Uterus (tissue), 4 donors: ENCODE measurements around the gene ZNF66. TPM values are rescaled to one million over a fixed set of nuclear protein-coding genes. Genes with fewer than 3 reads are reported as not detected.

Experiments used
- DNase-seq, 2 donors: peaks; one replicate each; pipeline ENCODE4 v3.0.0-alpha.2; 2019 to 2020
- H3K27ac ChIP-seq, 2 donors: fragments of 200-600 bp; sonication (generic); 1 replicate in 1 of 2; 2 replicates in 1 of 2; pipeline ENCODE4 v1.5.1; 2016 to 2018
- H3K27me3 ChIP-seq, 2 donors: fragments of 200-600 bp; sonication (generic); one replicate each; pipeline ENCODE4 v1.5.1; 2018 to 2019; ENCODE audit warnings: control low read depth in 1 of 2
- H3K36me3 ChIP-seq, 2 donors: fragments of 200-600 bp; sonication (generic); one replicate each; pipeline ENCODE4 v1.5.1; 2019; ENCODE audit warnings: control low read depth in 1 of 2
- H3K4me1 ChIP-seq, 2 donors: fragments of 200-600 bp; sonication (generic); one replicate each; pipeline ENCODE4 v1.5.1; 2018 to 2019; ENCODE audit warnings: control low read depth in 1 of 2
- H3K4me3 ChIP-seq, 2 donors: fragments of 200-600 bp; sonication (generic); 1 replicate in 1 of 2; 2 replicates in 1 of 2; pipeline ENCODE4 v1.5.1; 2018 to 2019; ENCODE audit warnings: mild to moderate bottlenecking in 1 of 2
- H3K9me3 ChIP-seq, 2 donors: fragments of 200-600 bp; sonication (generic); one replicate each; pipeline ENCODE4 v1.5.1; 2019; ENCODE audit warnings: control low read depth in 1 of 2
- POLR2A ChIP-seq, 2 donors: fragments of 450-650 bp; IDR thresholded peaks; one replicate each; pipeline ENCODE4 v1.6.1; 2016; ENCODE audit warnings: antibody characterized with exemption in 2 of 2, mild to moderate bottlenecking in 1 of 2, moderate library complexity in 1 of 2
- intact Hi-C: fragments of 100-400 bp; cut with DNase I; formaldehyde crosslinking; loops from one replicate; pipeline ENCODE4 v1.15.1; 2023; ENCODE audit warnings: low total_unique reads
- total RNA-seq, 4 donors: library from RNA; depleted of rRNA in 3 of 4; stranded (reverse); fragments of >200 nt in 3 of 4; gene quantifications; one replicate each; pipeline versions ENCODE4 v1.1.0 to v1.2.4, GENCODE V29; 2014 to 2023
- TF ChIP-seq, protein P1 (sequence below), 4 experiments: fragments of 200-600 bp in 2 of 4; fragments of 450-650 bp in 2 of 4; sonication (generic) in 2 of 4; IDR thresholded peaks; one replicate each; pipeline ENCODE4 v1.5.1; 2016 to 2019; ENCODE audit warnings: antibody characterized with exemption in 4 of 4, mild to moderate bottlenecking in 2 of 4, moderate library complexity in 1 of 4
- donor health status: DM: yes; HTN: yes; CAD: no.

The ZNF66 gene
- total RNA-seq, 4 donors from 2014 or later = 6.2 to 15.3 (median 13.0) TPM

GRCh38 chr19:20840371-20840770 is 64.3 kb downstream of the ZNF66 start:
- intact Hi-C loops = no loop called here
- Histone ChIP-seq H3K36me3 (no peaks in the 10 kb centered on the region), H3K4me1 (no peaks in the 10 kb centered on the region), H3K9me3 (peaks cover 0 to 39% of the 10 kb centered on the region in 2 donors), H3K4me3 (no peak overlapping the region), H3K27me3 (no peaks in the 10 kb centered on the region), H3K27ac (no peak overlapping the region)
- TF ChIP-seq, protein P1, sequence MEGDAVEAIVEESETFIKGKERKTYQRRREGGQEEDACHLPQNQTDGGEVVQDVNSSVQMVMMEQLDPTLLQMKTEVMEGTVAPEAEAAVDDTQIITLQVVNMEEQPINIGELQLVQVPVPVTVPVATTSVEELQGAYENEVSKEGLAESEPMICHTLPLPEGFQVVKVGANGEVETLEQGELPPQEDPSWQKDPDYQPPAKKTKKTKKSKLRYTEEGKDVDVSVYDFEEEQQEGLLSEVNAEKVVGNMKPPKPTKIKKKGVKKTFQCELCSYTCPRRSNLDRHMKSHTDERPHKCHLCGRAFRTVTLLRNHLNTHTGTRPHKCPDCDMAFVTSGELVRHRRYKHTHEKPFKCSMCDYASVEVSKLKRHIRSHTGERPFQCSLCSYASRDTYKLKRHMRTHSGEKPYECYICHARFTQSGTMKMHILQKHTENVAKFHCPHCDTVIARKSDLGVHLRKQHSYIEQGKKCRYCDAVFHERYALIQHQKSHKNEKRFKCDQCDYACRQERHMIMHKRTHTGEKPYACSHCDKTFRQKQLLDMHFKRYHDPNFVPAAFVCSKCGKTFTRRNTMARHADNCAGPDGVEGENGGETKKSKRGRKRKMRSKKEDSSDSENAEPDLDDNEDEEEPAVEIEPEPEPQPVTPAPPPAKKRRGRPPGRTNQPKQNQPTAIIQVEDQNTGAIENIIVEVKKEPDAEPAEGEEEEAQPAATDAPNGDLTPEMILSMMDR (IDR thresholded peaks at IDR 0.05) = no peak
- TF ChIP-seq POLR2A (IDR thresholded peaks at IDR 0.05) = no peak
- no peak for DNase-seq

Other genes starting within 250 kb of the ZNF66 start
- 10 to 100 TPM in 3 of 4 donors, 1 to 10 TPM in 1; 6.2 to 64.0 (median 30.3) TPM for gene ZNF737, start 210.5 kb upstream of the ZNF66 start, total RNA-seq
- gene ZNF626, start 114.7 kb upstream of the ZNF66 start, total RNA-seq = 10 to 100 TPM in 3 of 4 donors, 1 to 10 TPM in 1; 7.7 to 56.5 (median 19.1) TPM
- gene ZNF85, start 146.9 kb downstream of the ZNF66 start, total RNA-seq = 100 to 1,000 TPM in 1 of 4 donors, 10 to 100 TPM in 1, 1 to 10 TPM in 2; 3.8 to 309 (median 15.2) TPM
- gene ZNF430, start 244.4 kb downstream of the ZNF66 start, total RNA-seq = 100 to 1,000 TPM in 1 of 4 donors, 10 to 100 TPM in 2, 1 to 10 TPM in 1; 3.8 to 173 (median 26.0) TPM